C4-2B (cell line): Measurements from ENCODE around the gene SYCE1.
"Not testable (repeated sequence)": the region's sequence is repeated elsewhere in the genome, so short reads cannot be mapped to it uniquely, and the experiment has no call there.

ENCODE experiments used
- CTCF ChIP-seq: fragments of 450-650 bp; conservative IDR thresholded peaks from 2 replicates; pipeline ENCODE4 v1.5.1; 2017; ENCODE audit warnings: mild to moderate bottlenecking
- ZFX ChIP-seq: fragments of 450-650 bp; IDR thresholded peaks from 2 replicates; pipeline ENCODE4 v1.6.1; 2017

DNA sequence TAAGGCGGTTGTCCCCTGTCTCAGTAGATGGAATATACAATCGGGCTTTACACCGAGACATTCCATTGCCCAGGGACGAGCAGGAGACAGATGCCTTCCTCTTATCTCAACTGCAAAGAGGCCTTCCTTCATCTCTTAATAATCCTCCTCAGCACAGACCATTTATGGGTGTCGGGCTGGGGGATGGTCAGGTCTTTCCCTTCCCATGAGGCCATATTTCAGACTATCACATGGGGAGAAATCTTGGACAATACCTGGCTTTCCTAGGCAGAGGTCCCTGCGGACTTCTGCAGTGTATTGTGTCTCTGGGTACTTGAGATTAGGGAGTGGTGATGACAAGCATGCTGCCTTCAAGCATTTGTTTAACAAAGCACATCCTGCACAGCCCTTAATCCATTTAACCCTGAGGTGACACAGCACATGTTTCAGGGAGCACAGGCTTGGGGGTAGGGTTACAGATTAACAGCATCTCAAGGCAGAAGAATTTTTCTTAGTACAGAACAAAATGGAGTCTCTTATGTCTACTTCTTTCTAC lies 23.9 kb downstream of the SYCE1 start:
- not testable (repeated sequence) for TF ChIP-seq CTCF, ZFX
